SK-N-SH (cell line): Measurements from ENCODE around the gene FOXP1. TPM values are rescaled to one million over a fixed set of nuclear protein-coding genes. Genes with fewer than 3 reads are reported as not detected.

ENCODE experiments used
- CTCF ChIA-PET: fragments of 300-600, 350-600 bp; formaldehyde crosslinking; extraction: SDS; loops from one replicate; lab custom pipeline; 2021; lab: Yijun Ruan, JAX
- POLR2A ChIA-PET: fragments of 350-600 bp; sonication (Branson Sonifier 250); formaldehyde crosslinking; extraction: SDS; loops from one replicate; lab custom pipeline; 2020; ENCODE audit warnings: antibody characterized with exemption, inconsistent platforms; lab: Yijun Ruan, JAX
- DNase-seq: peaks from one replicate; pipeline ENCODE4 v3.0.0; 2012
- H2AFZ ChIP-seq: fragments of 200-600 bp; sonication (generic); 2 replicates; pipeline ENCODE4 v1.8.1; 2016; ENCODE audit warnings: antibody characterized with exemption, mild to moderate bottlenecking, low read depth
- H3F3A ChIP-seq: fragments of 200-600 bp; sonication (generic); replicated peaks from 2 replicates; pipeline ENCODE3; 2016; ENCODE audit warnings: antibody characterized with exemption, mild to moderate bottlenecking; ENCODE audit not compliant: insufficient read depth
- H3K27ac ChIP-seq, 2 experiments: fragments of 200-500 bp in 1 of 2; fragments of 200-600 bp in 1 of 2; sonication (Bioruptor generic) in 1 of 2; sonication (generic), shearing (Covaris generic) in 1 of 2; 2 replicates each; pipeline versions ENCODE4 v1.5.1 to v1.6.1; 2014 to 2016; ENCODE audit warnings: low read depth in 2 of 2, inconsistent platforms in 1 of 2, low read length in 1 of 2, mild to moderate bottlenecking in 1 of 2, mixed read lengths in 1 of 2
- H3K27me3 ChIP-seq: fragments of 200-600 bp; sonication (generic), shearing (Covaris generic); 2 replicates; pipeline ENCODE4 v1.6.1; 2016; ENCODE audit warnings: mixed run types; ENCODE audit not compliant: insufficient read depth
- H3K36me3 ChIP-seq, 2 experiments: fragments of 200-500 bp in 1 of 2; fragments of 200-600 bp in 1 of 2; sonication (Bioruptor generic) in 1 of 2; sonication (generic) in 1 of 2; replicated peaks in 1 of 2; 2 replicates each; pipeline versions ENCODE3 to v1.5.1; 2014 to 2016; ENCODE audit warnings: low read length in 1 of 2, mild to moderate bottlenecking in 1 of 2; ENCODE audit not compliant: insufficient read depth in 2 of 2, control insufficient read depth in 1 of 2
- H3K4me1 ChIP-seq, 2 experiments: fragments of 200-500 bp in 1 of 2; fragments of 200-600 bp in 1 of 2; sonication (Bioruptor generic) in 1 of 2; sonication (generic), shearing (Covaris generic) in 1 of 2; 2 replicates each; pipeline versions ENCODE4 v1.5.1 to v1.6.1; 2014 to 2016; ENCODE audit warnings: low read depth in 1 of 2, low read length in 1 of 2, mixed run types in 1 of 2; ENCODE audit not compliant: insufficient read depth in 2 of 2, control insufficient read depth in 1 of 2
- H3K4me2 ChIP-seq: fragments of 200-600 bp; sonication (generic), shearing (Covaris generic); 2 replicates; pipeline ENCODE4 v1.6.1; 2017; ENCODE audit warnings: mixed run types
- H3K4me3 ChIP-seq, 2 experiments: fragments of 200-500 bp in 1 of 2; fragments of 200-600 bp in 1 of 2; sonication (Bioruptor generic) in 1 of 2; sonication (generic), shearing (Covaris generic) in 1 of 2; 2 replicates each; pipeline versions ENCODE4 v1.5.1 to v1.8.1; 2014 to 2016; ENCODE audit warnings: low read depth in 2 of 2, inconsistent platforms in 1 of 2, low read length in 1 of 2, mild to moderate bottlenecking in 1 of 2, mixed read lengths in 1 of 2, moderate library complexity in 1 of 2
- H3K79me2 ChIP-seq: fragments of 200-600 bp; sonication (generic); 2 replicates; pipeline ENCODE4 v1.8.1; 2017; ENCODE audit warnings: mild to moderate bottlenecking; ENCODE audit not compliant: insufficient read depth
- H3K9ac ChIP-seq: fragments of 200-600 bp; sonication (generic); 2 replicates; pipeline ENCODE4 v1.6.1; 2017; ENCODE audit warnings: mixed run types
- H3K9me2 ChIP-seq: fragments of 200-600 bp; sonication (generic); 2 replicates; pipeline ENCODE4 v1.6.1; 2017; ENCODE audit warnings: mixed run types
- H3K9me3 ChIP-seq: fragments of 200-600 bp; sonication (generic); 2 replicates; pipeline ENCODE4 v1.6.1; 2017; ENCODE audit warnings: mixed run types, mild to moderate bottlenecking, moderate library complexity
- H4K20me1 ChIP-seq: fragments of 200-600 bp; sonication (generic); 2 replicates; pipeline ENCODE4 v1.6.1; 2017; ENCODE audit warnings: mild to moderate bottlenecking, mixed run types; ENCODE audit not compliant: insufficient read depth
- CHD2 ChIP-seq: fragments of 150-350 bp; IDR thresholded peaks from 2 replicates; pipeline ENCODE4 v1.6.1; 2018; ENCODE audit warnings: low read length; ENCODE audit not compliant: partially characterized antibody
- ELF1 ChIP-seq: IDR thresholded peaks from 2 replicates; pipeline ENCODE4 v1.4.0; 2012
- FOSL2 ChIP-seq: IDR thresholded peaks from 2 replicates; pipeline ENCODE4 v1.4.0; 2012; ENCODE audit warnings: low read depth, mild to moderate bottlenecking, moderate library complexity, borderline replicate concordance
- GABPA ChIP-seq: IDR thresholded peaks from 2 replicates; pipeline ENCODE4 v1.4.0; 2012; ENCODE audit warnings: low read depth, mild to moderate bottlenecking
- GATA2 ChIP-seq: sonication (generic); formaldehyde crosslinking; IDR thresholded peaks from 2 replicates; pipeline ENCODE4 v1.5.0; 2020; ENCODE audit warnings: mild to moderate bottlenecking, missing genetic modification reagents
- MEF2A ChIP-seq: IDR thresholded peaks from 2 replicates; pipeline ENCODE4 v1.4.0; 2012; ENCODE audit warnings: low read depth, borderline replicate concordance
- MXI1 ChIP-seq: IDR thresholded peaks from 2 replicates; pipeline ENCODE4 v1.6.1; 2012; ENCODE audit warnings: mild to moderate bottlenecking, low read depth, low read length, improper control_type of control experiment
- NRF1 ChIP-seq: IDR thresholded peaks from 2 replicates; pipeline ENCODE4 v1.6.1; 2012; ENCODE audit warnings: low read depth, mild to moderate bottlenecking, low read length
- RAD21 ChIP-seq: IDR thresholded peaks from 2 replicates; pipeline ENCODE4 v1.6.1; 2012; ENCODE audit warnings: mild to moderate bottlenecking, low read length
- RCOR1 ChIP-seq: fragments of 150-350 bp; IDR thresholded peaks from 2 replicates; pipeline ENCODE4 v1.6.1; 2017; ENCODE audit warnings: antibody characterized with exemption, low read length
- RFX5 ChIP-seq: IDR thresholded peaks from 2 replicates; pipeline ENCODE4 v1.6.1; 2012; ENCODE audit warnings: mild to moderate bottlenecking, improper control_type of control experiment, low read length
- SIN3A ChIP-seq: IDR thresholded peaks from 2 replicates; pipeline ENCODE4 v1.6.1; 2012; ENCODE audit warnings: low read depth, mild to moderate bottlenecking, low read length, moderate library complexity, borderline replicate concordance
- TAF1 ChIP-seq: IDR thresholded peaks from 2 replicates; pipeline ENCODE4 v1.6.1; 2012; ENCODE audit warnings: low read depth, mild to moderate bottlenecking, low read length, moderate library complexity, borderline replicate concordance
- TCF12 ChIP-seq: IDR thresholded peaks from 2 replicates; pipeline ENCODE4 v1.4.0; 2012
- YY1 ChIP-seq: IDR thresholded peaks from 2 replicates; pipeline ENCODE4 v1.4.0; 2012; ENCODE audit warnings: low read depth, mild to moderate bottlenecking
- WGBS: methylation state at CpG from one replicate; pipeline ENCODE4 v1.1.6; 2017; ENCODE audit warnings: low lambda C conversion rate; 5-methylcytosine and 5-hydroxymethylcytosine counted together
- polyA plus RNA-seq, 3 experiments: library from polyadenylated mRNA; depleted of rRNA; stranded (reverse); fragments of >200 nt; gene quantifications; 2 replicates each; pipeline ENCODE4 v1.2.3, GENCODE V29; 2012
- TF ChIP-seq, protein P1 (sequence below): IDR thresholded peaks from 2 replicates; pipeline ENCODE4 v1.4.0; 2012; ENCODE audit warnings: low read depth, borderline replicate concordance
- TF ChIP-seq, protein P2 (sequence below): IDR thresholded peaks from 2 replicates; pipeline ENCODE4 v1.4.0; 2012; ENCODE audit warnings: low read depth
- TF ChIP-seq, protein P3 (sequence below): IDR thresholded peaks from 2 replicates; pipeline ENCODE4 v1.6.1; 2012; ENCODE audit warnings: mild to moderate bottlenecking, low read depth, low read length, moderate library complexity
- TF ChIP-seq, protein P4 (sequence below): IDR thresholded peaks from 2 replicates; pipeline ENCODE4; 2012
- TF ChIP-seq, protein P5 (sequence below): fragments of 200-600 bp; sonication (generic); IDR thresholded peaks from 2 replicates; pipeline ENCODE4 v1.6.1; 2017; ENCODE audit warnings: antibody characterized with exemption, mild to moderate bottlenecking, moderate library complexity

FOXP1 gene
- polyA plus RNA-seq, 1 of the 3 experiments (the other 2 are of a cell fraction), result 8.8 TPM

DNA sequence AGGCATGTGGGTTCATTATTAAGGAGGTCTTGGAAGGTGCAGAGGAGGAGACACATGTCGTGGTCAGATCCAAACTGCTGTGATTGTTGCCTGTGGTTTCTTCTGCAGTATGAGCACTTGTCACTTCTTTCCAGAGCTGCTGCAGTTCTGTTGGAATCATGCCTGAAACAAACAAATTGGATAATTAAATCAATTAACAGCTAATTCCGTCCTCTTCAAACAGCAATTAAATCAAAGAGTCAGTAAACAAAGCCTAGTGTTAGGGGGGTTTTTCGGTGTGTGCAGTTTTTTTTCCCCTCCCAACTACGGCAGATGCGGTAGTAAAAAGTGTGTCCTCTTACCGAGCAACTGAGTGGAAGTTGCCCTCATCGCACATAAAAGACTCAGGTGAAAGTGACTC, 542.2 kb downstream of the FOXP1 start:
- H3K9ac ChIP-seq, result no peak overlapping the region
- H3K4me2 ChIP-seq, result no peak overlapping the region
- H3F3A ChIP-seq, result peaks cover 22% of the 10 kb centered on the region
- CTCF ChIA-PET, result interaction anchor here (1.1 to 1.4 kb wide), 2 partner anchors 12 to 19 kb away, joined by 3 read pairs; no protein-coding TSS in a partner anchor
- no peak overlapping the region for H2AFZ ChIP-seq
- no peak for DNase-seq
- H3K4me1 ChIP-seq, result peaks cover 0 to 25% of the 10 kb centered on the region in 2 experiments; a peak in 2 of 4 replicates
- H4K20me1 ChIP-seq, result peaks cover 7% of the 10 kb centered on the region
- peak overlapping the region in 1 of 2 experiments; percentile 28; a peak in 1 of 4 replicates for H3K27ac ChIP-seq
- WGBS, result 92% methylated on average over 7 of the region's 7 CpGs
- H3K9me2 ChIP-seq, result no peaks in the 10 kb centered on the region
- TF ChIP-seq RCOR1, result no peak
- no peak for TF ChIP-seq SIN3A
- no peak for TF ChIP-seq RAD21
- TF ChIP-seq FOSL2, result no peak
- TF ChIP-seq RFX5, result no peak
- TF ChIP-seq, protein P1, sequence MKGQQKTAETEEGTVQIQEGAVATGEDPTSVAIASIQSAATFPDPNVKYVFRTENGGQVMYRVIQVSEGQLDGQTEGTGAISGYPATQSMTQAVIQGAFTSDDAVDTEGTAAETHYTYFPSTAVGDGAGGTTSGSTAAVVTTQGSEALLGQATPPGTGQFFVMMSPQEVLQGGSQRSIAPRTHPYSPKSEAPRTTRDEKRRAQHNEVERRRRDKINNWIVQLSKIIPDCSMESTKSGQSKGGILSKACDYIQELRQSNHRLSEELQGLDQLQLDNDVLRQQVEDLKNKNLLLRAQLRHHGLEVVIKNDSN, result no peak
- TF ChIP-seq, protein P2, sequence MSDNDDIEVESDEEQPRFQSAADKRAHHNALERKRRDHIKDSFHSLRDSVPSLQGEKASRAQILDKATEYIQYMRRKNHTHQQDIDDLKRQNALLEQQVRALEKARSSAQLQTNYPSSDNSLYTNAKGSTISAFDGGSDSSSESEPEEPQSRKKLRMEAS, result no peak
- TF ChIP-seq CHD2, result no peak
- no peak for TF ChIP-seq YY1
- no peak for TF ChIP-seq GATA2 (CRISPR knock-in tag)
- TF ChIP-seq, protein P3, sequence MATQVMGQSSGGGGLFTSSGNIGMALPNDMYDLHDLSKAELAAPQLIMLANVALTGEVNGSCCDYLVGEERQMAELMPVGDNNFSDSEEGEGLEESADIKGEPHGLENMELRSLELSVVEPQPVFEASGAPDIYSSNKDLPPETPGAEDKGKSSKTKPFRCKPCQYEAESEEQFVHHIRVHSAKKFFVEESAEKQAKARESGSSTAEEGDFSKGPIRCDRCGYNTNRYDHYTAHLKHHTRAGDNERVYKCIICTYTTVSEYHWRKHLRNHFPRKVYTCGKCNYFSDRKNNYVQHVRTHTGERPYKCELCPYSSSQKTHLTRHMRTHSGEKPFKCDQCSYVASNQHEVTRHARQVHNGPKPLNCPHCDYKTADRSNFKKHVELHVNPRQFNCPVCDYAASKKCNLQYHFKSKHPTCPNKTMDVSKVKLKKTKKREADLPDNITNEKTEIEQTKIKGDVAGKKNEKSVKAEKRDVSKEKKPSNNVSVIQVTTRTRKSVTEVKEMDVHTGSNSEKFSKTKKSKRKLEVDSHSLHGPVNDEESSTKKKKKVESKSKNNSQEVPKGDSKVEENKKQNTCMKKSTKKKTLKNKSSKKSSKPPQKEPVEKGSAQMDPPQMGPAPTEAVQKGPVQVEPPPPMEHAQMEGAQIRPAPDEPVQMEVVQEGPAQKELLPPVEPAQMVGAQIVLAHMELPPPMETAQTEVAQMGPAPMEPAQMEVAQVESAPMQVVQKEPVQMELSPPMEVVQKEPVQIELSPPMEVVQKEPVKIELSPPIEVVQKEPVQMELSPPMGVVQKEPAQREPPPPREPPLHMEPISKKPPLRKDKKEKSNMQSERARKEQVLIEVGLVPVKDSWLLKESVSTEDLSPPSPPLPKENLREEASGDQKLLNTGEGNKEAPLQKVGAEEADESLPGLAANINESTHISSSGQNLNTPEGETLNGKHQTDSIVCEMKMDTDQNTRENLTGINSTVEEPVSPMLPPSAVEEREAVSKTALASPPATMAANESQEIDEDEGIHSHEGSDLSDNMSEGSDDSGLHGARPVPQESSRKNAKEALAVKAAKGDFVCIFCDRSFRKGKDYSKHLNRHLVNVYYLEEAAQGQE, result no peak
- TF ChIP-seq, protein P4, sequence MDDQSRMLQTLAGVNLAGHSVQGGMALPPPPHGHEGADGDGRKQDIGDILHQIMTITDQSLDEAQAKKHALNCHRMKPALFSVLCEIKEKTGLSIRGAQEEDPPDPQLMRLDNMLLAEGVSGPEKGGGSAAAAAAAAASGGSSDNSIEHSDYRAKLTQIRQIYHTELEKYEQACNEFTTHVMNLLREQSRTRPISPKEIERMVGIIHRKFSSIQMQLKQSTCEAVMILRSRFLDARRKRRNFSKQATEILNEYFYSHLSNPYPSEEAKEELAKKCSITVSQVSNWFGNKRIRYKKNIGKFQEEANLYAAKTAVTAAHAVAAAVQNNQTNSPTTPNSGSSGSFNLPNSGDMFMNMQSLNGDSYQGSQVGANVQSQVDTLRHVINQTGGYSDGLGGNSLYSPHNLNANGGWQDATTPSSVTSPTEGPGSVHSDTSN, result no peak
- no peak for TF ChIP-seq NRF1
- no peak for TF ChIP-seq TAF1
- TF ChIP-seq, protein P5, sequence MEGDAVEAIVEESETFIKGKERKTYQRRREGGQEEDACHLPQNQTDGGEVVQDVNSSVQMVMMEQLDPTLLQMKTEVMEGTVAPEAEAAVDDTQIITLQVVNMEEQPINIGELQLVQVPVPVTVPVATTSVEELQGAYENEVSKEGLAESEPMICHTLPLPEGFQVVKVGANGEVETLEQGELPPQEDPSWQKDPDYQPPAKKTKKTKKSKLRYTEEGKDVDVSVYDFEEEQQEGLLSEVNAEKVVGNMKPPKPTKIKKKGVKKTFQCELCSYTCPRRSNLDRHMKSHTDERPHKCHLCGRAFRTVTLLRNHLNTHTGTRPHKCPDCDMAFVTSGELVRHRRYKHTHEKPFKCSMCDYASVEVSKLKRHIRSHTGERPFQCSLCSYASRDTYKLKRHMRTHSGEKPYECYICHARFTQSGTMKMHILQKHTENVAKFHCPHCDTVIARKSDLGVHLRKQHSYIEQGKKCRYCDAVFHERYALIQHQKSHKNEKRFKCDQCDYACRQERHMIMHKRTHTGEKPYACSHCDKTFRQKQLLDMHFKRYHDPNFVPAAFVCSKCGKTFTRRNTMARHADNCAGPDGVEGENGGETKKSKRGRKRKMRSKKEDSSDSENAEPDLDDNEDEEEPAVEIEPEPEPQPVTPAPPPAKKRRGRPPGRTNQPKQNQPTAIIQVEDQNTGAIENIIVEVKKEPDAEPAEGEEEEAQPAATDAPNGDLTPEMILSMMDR, result no peak
- no peak for TF ChIP-seq MXI1
- TF ChIP-seq GABPA, result no peak
- no peak for TF ChIP-seq ELF1
- TF ChIP-seq TCF12, result no peak
- no peak for TF ChIP-seq MEF2A
- no peaks in the 10 kb centered on the region for H3K27me3 ChIP-seq
- POLR2A ChIA-PET, result no interaction called here
- H3K9me3 ChIP-seq, result no peaks in the 10 kb centered on the region
- no peak overlapping the region for H3K4me3 ChIP-seq
- H3K79me2 ChIP-seq, result peaks cover 100% of the 10 kb centered on the region
- H3K36me3 ChIP-seq, result peaks cover 44 to 91% of the 10 kb centered on the region in 2 experiments
